Glomerular visceral epithelial cell (primary cell): ENCODE results near the gene ALDH3B2.
"Not testable (repeated sequence)": the region's sequence is repeated elsewhere in the genome, so short reads cannot be mapped to it uniquely, and the experiment has no call there.

Experiments
- DNase-seq: peaks from one replicate; pipeline ENCODE4 v3.0.0-alpha.2; 2016; ENCODE audit errors: extremely low spot score

Gene ALDH3B2

DNA sequence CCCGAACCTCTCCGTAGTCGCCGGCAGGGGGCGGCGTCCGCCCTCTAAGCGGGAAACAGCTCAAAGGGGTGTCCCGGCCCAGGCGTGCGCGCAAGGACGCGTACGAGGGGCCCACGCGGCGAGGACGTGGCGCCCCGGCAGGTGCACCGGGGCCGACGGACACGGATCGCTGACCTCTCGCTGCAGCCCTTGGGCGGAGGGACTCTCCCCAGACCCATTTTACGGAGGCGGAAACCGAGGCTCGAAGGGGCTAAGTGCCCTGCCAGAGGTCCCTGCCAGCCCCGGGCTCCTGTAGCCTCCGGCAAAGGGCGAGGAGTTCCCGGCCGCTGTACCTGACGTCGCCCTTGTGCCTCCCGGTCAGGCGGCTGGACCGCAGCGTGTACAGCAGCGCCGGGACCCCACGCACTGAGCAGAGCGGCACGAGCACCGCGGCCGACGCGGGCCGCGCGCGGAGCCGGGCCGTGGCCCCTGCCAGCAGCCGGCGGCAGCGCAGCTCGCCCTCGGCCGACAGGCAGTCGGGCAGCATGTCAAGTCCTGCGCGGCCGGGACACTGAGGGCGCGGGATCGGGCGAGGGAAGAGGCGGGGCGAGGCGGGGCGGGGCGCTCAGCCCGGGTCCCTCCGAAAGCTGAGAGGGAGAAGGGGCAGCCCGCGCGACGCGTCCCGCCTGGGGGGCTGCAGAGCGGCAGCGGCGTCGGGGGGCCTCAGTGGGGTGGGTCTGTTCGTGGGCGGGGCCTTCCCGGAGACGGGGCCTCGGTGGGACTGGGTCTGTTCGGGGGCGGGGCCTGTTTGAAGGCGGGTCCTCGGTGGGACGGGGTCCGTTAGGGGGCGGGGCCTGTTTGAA lies 44.8 kb downstream of the ALDH3B2 start, which contains the start of gene NUDT8:
Gene NUDT8 (minus strand): TSS at position 552 of the 842 bp plus-strand sequence. CDS start 26 bp downstream, at position 526.
- peak; percentile 82 for DNase-seq

DNA sequence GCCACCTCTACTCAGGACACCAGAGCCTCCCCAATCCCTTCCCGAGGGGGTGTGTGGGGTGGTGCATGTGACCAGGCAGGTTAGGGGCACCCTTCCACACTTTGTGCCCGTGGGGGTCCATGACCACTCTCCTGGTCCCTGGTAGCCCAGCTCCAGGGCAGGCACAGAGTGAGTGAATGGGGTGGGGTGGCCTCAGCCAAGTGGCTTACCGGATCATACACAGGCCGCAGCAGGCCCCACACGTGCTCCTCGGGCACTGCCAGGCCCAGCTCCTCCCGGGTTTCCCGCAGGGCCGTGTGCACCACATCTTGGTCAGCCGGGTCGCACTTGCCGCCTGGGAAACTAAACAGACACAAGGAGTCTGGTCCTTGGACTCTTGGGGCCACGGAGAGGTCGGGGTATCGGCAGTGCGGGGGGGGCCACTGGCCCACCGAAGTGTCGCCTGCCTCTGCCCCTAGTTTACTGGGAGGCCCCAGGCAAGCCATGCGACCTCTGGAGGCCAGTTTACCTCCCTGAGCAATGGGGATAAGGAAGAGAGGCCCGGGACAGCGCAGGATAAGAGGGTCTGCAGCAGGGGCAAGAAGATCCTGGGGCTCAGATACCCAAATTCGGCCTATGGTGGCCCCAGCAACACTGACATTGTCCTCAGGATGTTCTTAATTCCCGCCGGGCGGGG lies 45.6 kb downstream of the ALDH3B2 start:
- no peak for DNase-seq

DNA sequence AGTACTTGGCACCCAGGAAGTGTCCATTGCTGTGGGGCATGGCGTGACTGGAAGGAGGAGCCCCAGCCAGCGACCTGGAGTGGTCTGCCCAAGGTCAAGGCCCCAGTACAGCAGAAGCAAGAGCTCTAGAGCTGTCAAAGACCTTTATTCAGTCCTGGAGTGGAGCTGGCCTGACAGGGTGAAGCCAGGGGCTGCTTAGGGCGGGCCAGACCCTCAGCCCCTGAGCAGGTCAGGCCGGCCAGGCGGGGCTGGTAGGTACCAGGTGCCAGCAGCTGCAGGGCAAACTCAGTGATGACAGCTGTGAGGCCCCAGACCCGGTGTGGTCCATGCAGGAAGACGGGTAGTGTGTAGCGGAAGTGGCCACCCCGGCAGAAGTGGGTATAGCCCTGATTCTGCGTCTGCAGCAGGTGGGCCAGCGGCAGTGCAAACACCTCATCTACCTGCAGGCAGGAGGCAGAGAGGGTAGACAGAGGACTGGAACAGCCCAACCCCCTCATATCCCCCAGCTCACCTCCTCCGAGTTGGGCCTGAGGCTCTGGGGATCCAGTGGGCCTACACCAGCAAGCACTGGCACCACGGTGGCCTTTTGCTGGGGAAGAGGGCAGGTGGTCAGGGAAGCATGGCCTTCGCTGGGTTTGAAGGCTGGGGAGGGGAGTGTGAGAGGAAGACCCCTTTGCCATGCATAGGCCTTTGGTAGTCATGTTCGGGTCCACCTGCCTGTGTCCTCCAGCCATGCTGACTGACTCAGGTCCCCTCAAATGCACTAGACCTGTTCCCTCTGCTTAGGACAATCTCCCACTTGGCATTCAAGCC lies 46.4 kb downstream of the ALDH3B2 start:
- no peak for DNase-seq

DNA sequence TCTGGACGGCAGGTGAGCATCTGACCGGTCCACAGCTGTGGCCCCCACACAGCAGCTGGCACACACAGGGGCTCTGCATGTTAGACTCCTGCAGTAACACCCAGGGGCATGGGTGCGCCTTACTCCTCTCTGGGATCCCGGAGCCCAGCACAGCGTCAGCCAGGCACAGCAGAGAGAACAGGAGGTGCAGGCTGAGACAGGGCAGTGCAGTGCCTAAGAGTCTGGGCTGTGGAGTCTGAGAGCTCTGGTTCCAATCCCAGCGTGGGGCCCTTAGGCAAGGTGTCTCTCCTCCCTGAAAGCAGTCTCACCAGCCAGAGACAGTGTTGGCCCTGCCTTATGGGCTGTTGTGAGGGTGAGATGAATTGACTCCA lies 47.0 kb downstream of the ALDH3B2 start:
- DNase-seq, result no peak

DNA sequence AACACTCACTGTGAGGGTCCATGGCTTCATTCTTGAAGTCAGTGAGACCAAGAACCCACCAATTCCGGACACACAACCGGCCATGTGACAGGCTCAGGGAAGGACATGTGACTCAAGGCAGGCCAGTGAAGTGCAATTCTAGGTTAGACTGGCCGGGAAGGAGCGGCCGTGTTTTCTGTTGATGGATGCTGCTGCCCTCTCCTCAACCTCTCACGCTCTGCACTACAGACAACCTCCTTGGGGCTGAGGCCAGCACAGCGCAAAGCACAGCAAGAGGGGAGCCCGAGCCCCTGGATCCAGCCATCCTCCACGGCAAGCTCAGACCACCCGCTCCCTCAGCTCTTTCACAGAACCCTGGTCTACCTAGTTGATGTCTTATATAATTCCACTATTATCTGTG lies 47.5 kb downstream of the ALDH3B2 start:
- no peak for DNase-seq

DNA sequence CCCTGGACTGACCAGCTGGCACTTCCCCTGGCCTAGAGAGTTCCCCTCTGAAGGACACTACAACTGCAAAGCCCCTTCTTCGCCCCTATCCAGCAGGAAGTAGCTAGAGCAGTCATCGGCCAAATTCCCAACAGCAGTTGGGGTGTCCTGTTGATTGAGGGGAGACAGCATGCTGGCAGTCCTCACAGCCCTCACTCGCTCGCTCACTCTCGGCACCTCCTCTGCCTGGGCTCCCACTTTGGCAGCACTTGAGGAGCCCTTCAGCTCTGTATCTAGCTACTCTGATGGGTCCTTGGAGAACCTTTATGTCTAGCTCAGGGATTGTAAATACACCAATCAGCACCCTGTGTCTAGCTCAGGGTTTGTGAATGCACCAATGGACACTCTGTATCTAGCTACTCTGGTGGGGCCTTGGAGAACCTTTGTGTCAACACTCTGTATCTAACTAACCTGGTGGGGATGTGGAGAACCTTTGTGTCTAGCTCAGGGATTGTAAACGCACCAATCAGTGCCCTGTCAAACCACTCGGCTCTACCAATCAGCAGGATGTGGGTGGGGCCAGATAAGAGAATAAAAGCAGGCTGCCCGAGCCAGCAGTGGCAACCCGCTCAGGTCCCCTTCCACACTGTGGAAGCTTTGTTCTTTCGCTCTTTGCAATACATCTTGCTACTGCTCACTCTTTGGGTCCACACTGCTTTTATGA lies 48.1 kb downstream of the ALDH3B2 start:
- not testable (repeated sequence) for DNase-seq

DNA sequence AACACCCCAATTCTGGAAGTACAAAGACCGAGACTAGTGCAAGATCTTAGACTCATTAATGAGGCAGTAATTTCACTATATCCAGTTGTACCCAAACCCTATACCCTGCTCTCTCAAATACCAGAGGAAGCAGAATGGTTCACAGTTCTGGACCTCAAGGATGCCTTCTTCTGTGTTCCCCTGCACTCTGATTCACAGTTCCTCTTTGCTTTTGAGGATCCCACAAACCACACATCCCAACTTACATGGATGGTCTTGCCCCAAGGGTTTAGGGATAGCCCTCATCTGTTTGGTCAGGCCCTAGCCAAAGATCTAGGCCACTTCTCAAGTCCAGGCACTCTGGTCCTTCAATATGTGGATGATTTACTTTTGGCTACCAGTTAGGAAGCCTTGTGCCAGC lies 50.6 kb downstream of the ALDH3B2 start:
- DNase-seq, result not testable (repeated sequence)

DNA sequence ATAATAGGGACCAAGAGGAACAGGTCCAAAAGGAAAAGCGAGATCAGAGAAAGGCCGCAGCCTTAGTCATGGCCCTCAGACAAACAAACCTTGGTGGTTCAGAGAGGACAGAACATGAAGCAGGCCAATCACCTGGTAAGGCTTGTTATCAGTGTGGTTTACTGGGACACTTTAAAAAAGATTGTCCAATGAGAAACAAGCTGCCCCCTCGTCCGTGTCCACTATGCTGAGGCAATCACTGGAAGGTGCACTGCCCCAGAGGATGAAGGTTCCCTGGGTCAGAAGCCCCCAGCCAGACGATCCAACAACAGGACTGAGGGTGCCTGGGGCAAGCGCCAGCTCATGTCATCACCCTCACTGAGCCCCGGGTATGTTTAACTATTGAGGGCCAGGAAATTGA lies 51.5 kb downstream of the ALDH3B2 start:
- not testable (repeated sequence) for DNase-seq

DNA sequence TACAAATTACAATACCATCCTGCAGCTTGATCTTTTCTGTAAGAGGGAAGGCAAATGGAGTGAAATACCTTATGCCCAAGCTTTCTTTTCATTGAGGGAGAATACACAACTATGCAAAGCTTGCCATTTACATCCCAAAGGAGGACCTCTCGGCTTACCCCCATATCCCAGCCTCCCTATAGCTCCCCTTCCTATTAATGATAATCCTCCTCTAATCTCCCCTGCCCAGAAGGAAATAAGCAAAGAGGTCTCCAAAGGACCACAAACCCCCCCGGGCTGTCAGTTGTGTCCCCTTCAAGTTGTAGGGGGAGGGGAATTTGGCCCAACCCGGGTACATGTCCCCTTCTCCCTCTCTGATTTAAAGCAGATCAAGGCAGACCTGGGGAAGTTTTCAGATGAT lies 52.5 kb downstream of the ALDH3B2 start:
- DNase-seq, result not testable (repeated sequence)

DNA sequence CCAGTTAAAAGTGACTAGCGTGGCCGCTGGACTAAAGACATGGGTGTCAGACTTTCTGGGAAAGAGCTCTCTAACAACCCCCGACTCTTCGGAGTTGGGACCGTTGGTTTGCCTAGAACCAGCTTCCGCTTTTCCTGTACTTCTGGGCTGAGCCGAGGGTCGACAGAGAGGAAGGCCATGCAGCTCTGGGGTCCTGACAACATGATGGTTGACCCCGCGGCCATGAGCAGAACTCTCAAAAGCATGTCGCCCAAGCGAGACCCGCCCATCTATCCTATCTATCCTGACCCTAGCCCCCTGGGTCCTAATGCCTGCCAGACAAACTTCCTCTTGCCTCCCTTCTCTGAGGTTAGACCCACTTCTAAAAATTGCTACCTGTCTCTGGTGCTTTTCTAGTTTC lies 53.8 kb downstream of the ALDH3B2 start:
- DNase-seq, result not testable (repeated sequence)

DNA sequence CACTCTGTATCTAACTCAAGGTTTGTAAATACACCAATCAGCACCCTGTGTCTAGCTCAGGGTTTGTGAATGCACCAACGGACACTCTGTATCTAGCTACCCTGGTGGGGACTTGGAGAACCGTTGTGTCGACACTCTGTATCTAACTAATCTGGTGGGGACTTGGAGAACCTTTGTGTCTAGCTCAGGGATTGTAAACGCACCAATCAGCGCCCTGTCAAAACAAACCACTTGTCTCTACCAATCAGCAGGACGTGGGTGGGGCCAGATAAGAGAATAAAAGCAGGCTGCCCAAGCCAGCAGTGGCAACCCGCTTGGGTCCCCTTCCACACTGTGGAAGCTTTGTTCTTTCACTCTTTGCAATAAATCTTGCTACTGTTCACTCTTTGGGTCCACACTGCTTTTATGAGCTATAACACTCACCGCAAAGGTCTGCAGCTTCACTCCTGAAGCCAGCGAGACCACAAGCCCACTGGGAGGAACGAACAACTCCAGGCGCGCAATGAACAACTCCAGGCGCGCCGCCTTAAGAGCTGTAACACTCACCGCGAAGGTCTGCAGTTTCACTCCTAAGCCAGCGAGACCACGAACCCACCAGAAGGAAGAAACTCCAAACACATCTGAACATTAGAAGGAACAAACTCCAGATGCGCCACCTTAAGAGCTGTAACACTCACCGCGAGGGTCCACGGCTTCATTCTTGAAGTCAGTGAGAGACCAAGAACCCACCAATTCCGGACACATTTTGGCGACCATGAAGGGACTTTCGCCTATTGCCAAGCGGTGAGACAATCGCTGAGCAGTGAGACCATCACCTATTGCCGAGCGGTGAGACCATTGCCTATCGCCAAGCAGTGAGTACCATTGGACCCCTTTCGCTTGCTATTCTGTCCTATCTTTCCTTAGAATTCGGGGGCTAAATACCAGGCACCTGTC lies 54.5 kb downstream of the ALDH3B2 start:
- DNase-seq, result not testable (repeated sequence)

DNA sequence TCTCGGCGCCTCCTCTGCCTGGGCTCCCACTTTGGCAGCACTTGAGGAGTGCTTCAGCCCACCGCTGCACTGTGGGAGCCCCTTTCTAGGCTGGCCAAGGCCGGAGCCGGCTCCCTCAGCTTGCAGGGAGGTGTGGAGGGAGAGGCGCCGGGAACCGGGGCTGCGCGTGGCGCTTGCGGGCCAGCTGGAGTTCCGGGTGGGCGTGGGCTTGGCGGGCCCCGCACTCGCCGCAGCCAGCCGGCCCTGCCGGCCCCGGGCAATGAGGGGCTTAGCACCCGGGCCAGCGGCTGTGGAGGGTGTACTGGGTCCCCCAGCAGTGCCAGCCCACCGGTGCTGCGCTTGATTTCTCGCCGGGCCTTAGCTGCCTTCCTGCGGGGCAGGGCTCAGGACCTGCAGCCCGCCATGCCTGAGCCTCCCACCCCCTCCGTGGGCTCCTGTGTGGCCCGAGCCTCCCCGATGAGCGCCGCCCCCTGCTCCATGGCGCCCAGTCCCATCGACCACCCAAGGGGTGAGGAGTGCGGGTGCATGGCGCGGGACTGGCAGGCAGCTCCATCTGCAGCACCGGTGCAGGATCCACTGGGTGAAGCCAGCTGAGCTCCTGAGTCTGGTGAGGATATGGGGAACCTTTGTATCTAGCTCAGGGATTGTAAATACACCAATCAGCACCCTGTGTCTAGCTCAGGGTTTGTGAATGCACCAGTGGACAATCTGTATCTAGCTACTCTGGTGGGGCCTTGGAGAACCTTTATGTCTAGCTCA lies 55.3 kb downstream of the ALDH3B2 start:
- DNase-seq, result not testable (repeated sequence)

DNA sequence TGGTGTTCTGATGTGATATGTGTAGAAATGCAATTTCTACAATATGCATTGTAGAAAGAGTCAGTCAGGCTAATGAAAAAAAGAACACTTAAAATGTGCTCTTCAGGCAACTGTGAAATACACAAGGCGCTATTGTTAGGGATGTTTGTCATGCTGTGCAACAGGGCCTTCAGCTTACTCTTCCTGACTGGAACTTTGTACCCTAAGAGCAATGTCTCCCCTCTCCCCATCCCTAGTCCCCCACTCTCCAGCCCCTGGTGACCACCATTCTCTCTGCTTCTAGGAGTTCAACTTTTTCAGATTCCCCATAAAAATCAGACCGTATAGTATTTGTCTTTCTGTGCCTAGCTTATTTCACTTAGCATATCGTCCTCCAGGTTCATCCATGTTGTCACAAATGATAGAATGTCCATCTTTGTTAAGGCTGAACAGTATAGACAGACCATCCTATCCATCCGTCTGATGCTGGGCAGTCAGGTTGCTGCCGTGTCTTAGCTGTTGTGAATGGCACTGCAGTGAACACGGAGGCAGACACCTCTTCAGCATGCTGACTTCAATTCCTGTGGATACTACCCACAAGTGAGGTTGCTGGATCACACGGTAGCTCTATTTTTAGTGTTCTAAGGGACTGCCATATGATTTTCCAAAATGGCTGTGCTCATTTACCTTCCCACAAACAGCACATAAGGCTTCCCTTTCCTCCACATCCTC lies 57.0 kb downstream of the ALDH3B2 start:
- no peak for DNase-seq

DNA sequence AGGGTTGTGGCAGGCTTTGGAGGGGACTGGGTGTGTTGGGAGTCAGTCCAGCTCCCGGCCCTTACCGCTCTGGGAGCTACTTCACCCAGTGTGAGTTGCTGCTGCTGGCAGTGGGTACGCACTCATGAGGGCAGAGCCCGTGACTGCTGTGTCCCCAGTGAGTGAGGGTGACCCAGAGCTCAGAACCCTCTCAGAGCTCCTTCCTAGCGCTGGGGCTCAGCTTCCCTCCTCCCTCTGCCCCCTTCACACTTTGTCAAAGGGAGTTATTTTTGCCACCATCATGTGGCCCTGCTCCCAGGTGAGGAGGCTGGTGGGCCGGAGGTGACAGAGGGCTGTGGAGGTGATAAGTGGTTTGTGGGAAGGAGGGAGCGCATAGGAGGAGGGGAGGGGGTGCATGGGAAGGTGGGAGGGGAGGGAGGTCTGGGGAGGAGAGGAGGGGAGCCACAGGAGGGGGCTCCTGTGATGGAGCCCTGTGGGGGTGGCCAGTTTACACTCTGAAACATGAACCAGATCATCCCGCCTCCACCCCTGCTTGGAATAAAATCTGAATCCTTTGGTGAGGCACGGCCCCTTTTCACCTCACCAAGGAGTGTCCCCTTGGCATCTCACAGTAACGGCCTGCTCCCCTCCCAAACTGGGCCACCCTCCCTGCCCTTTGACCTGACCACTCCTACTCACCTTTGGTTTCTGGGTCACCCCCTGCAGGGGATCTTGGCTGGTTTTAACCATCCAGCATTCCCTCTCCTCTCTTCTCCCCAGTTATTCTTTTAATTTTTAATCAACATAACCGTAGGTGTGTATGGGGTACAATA lies 57.8 kb downstream of the ALDH3B2 start:
- DNase-seq, result no peak

DNA sequence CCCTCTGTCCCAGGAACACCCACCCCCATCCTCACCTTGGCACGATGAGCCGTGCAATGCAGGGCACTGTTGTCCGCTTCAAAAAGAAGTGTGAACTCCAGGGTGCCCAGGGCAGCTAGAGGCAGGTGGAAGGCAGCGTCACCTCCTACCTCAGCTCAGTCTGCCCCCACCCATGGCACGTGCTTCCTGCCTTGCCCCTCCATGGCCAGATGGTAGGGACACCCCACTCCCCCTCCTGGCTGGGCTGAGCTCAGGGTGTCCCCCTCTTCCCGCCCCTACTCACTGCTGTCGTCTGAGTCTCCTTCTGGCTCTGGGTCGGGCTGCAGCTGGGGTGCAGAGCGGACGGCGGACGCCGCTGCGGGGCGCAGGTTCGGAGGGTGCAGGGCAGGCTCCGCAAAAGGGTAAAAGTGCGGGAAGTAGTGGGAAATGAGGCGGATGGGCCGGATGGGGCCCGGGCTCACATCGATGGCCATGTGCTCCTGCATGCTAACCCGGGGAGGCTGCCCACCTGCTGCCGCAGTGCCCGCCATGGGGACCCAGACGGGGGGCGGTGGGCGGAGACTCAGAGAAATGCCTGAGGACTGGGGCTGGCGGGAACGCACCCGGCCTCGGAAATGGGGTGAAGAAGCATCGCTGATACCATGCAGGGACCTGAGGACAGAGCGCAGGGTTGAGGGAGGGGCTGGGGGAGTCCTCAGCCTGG lies 58.5 kb downstream of the ALDH3B2 start:
- DNase-seq, result no peak

DNA sequence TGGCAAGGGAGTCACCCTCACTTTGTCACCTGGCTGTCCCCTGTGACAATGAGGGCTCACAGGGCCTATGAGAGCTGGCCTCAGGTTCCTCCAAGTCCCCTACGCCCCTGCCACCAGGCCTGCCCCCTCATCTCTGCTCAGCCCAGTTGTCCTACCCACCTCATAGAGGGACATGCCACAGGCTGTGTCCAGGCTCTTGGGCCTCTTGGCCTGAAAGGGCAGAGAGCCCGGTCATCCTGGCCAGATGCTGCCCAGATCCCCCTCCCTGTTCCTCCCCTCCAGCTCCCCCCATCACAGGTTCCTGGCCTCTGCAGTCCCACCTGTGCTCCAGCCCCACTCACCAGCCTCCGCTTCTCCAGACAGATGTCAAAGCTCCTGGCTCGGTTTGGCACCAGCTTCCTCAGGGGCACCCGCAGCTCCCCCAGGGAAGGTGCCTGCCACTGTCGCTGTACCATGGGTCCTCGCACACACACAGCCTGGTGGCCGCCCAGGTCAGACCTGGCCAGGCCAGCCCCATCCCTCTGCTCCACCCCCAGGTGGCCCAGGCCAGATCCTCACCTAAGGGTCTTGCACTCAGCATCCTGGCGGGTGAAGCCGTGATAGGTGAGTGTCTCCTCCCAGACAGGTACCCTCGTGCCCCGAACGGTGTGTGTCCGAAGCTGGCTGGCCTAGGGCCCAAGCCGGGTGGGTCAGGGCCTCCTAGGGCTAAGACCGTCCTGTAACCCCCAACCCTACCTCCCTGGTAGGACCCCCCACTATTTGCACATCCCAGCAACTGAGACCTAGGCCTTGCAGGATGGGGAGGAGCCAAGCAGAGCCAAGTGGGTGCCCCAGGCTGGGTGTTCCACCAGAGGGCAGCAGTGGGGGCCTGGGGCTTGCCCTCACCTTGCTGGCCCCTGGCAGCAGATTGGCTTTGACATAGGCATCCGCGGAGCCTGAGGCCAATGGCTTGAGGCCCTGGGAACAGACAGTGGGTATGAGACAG lies 59.4 kb downstream of the ALDH3B2 start:
- peak; percentile 45 for DNase-seq
